CD4-positive, alpha-beta T cell treated with Interleukin-21 for 1 hour (primary cell): Measurements from ENCODE around the gene IER3.
"Not testable (repeated sequence)": the region's sequence is repeated elsewhere in the genome, so short reads cannot be mapped to it uniquely, and the experiment has no call there.

Experiments used
- DNase-seq: peaks from one replicate; pipeline ENCODE4 v3.0.0-alpha.2; 2020

IER3 gene

DNA sequence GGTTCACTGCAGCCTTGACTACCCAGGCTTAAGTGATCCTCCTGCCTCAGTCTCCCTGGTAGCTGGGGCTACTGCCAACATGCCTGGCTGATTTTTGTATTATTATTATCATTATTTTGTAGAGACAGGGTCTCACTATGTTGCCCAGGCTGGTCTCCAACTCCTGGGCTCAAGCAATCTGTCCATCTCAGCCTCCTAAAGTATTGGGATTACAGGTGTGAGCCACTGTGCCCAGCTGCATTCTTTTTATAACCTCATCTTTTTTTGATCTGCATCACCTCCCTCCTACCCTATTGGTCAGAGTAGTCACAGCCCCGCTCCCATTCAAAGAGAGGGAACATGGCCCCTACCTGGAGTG is 23.6 kb upstream of the IER3 start:
- DNase-seq, result no peak

GRCh38 chr6:30767158-30767943 is 23.0 kb upstream of the IER3 start:
- DNase-seq, result no peak

DNA sequence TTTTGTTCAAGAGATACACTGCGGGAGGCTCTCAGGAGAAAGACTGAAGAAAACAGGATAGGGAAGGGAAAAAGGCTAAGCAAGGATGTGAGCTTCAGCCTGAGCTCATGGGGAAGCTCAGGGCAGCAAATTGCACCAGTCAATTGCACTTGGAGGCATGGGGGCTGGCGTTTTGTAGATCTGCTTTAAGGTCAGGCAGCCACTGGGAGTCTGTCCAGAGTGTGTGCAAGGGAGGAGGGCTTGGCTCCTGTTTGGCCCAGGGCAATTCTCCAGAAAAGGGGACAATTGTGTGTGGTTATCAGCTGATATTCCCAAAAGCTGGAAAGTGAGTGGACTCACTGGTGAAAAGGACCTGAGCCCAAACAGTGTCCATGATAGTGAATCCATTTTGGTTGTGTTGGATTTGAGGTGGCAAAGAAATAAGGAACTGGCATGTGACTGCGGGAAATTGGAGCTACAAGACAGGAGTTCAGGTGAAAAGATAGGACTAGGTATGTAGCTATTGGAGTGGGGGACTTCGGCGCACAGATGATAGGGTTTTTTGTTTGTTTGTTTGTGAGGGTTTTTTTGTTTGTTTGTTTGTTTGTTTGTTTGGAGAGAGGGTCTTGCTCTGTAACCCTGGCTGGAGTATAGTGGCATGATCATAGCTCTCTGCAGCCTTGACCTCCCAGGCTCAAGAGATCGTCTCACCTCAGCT is 22.3 kb upstream of the IER3 start:
- no peak for DNase-seq

DNA sequence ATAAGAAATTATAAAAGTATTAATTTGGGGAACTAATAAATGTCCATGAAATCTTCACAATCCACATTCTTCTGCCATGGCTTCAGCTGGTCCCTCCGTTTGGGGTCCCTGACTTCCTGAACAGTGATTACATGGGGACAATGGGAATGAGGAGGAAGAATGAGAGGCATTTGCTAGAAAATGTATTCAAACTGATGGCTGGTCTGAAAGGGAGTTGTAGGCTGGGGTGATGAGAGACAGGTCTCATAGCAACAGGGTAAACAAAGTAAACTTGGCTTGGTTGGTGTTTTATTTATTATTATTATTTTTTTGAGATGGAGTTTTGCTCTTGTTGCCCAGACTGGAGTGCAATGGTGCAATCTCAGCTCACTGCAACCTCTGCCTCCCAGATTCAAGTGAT is 21.1 kb upstream of the IER3 start:
- not testable (repeated sequence) for DNase-seq

- DNase-seq, result not testable (repeated sequence)
Observed at GRCh38 chr6:30764490-30765043, 20.2 kb upstream of the IER3 start.

GRCh38 chr6:30763618-30764489 is 19.5 kb upstream of the IER3 start:
- DNase-seq, result no peak

DNA sequence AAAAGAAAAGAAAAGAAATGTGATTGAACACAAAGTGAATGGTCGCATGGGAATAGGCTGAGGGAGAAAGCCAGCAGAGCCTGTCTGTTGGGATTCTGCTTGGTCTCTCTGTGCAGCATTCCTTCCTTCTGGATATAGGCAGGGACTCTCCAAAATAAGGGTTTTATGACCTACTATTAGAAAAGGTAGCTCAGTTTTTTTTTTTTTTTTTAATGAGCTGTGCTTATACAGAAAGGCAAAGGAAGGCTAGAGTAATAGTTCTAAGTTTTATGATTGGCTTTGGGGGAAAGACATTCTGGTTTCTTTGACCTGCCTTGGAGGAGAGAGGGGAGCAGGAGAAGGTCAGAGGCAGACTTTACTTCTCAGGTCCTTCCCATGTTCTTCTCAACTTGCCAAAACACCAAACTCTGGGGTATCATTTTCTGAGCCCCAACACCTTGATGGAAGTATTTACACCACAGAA is 18.8 kb upstream of the IER3 start:
- no peak for DNase-seq

GRCh38 chr6:30761791-30762429 is 17.6 kb upstream of the IER3 start:
- no peak for DNase-seq

DNA sequence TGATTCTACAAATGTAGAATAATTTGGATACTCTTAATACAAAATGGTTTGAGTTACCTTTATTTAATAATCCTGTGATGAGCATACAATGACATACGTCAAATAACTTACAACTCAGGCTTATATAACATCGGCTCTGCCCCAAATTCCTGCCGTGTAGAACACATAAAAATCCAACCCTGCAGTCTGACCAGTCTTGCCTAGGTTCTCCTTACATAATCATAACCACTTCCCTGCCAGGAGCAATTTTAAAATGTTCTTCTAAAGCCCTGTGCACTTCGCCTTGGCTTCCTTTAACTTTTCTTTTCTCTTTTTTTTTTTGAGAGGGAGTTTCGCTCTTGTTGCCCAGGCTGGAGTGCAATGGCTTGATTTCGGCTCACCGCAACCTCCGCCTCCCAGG is 16.2 kb upstream of the IER3 start:
- DNase-seq, result no peak

DNA sequence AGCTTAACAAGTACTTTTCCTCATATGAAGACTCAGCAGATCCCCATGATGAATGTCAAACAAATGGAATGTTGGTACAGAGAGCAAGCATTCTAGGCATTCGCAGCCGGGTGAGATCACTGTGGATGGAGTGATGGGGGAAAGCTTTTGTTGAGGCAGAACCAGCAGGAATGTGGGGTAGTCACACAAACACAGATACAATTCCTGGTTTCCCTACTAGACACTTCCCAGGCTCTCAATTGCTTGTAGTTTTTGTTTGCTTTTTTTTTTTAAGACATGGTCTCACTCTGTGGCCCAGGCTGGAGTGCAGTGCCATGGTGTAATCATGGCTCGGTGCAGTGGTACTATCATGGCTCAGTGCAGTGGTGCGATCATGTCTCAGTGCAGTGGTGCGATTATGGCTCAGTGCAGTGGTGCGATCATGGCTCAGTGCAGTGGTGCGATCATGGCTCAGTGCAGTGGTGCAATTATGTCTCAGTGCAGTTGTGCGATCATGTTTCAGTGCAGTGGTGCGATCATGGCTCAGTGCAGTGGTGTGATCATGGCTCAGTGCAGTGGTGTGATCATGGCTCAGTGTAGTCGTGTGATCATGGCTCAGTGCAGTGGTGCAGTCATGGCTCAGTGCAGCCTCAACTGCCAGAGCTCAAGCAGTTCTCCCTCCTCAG is 15.4 kb upstream of the IER3 start:
- DNase-seq, result no peak

- DNase-seq, result no peak
Observed at GRCh38 chr6:30757261-30757904, 13.0 kb upstream of the IER3 start.

DNA sequence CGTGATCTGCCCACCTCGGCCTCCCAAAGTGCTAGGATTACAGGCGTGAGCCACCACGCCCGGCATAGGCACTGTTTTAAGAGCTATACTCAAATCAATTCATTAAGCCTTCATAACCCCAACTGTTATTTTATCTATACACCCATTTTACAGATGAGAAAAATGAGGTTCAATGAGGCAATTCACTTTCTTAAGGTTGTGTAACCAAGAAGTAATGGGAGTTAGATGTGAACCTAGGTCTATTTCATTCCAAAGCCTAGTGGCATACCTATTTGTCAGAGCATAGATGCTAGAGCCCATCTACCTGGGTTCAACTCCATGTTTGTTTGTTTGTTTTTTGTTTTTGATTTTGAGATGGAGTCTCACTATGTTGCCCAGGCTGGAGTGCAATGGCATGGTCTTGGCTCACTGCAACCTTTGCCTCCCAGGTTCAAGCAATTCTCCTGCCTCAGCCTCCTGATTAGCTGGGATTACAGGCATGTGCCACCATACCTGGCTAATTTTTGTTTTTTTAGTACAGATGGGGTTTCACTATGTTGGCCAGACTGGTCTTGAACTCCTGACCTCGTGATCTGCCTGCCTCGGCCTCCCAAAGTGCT is 12.2 kb upstream of the IER3 start:
- not testable (repeated sequence) for DNase-seq

- no peak for DNase-seq
Observed at GRCh38 chr6:30754631-30755030, 10.3 kb upstream of the IER3 start.

DNA sequence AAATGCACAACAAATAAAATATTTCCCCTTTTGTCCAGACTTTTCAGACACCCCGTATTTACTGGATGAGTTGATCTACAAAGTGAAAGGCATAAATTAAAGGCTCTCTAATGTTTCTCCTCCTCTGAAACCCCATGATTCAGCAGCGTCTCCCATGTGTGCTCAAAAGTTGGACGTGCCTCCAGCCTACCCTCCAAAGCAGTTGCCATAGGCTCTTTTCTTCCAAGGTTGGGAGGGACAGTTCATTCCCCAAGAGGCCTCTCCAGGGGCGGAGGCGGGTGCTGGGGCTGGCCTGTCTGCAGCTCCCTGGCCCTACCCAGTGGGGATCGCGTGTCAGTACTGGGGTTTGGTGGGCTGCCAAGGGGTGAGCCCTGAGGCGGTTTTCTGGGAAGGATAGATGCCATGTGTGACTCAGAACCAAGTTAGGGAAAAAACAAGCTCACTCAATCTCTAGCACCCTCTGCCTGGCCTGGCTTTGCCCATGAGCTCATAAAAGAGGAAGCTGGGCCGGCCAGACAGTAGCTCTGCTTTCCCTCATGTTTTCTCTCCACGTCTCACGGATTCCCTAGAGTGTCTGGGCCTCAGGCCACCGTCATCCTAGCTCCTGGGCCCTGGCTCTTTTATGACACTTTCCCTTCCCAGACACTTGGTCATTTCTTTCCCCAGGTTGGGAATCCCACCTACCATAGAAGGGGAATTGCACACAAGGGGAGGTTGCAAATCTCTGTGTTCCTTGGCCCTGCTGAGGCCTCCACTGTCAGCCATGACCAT is 8.0 kb upstream of the IER3 start:
- no peak for DNase-seq

GRCh38 chr6:30750379-30750668 is 6.0 kb upstream of the IER3 start:
- no peak for DNase-seq

- DNase-seq, result no peak
Observed at GRCh38 chr6:30749554-30750378, 5.4 kb upstream of the IER3 start.

DNA sequence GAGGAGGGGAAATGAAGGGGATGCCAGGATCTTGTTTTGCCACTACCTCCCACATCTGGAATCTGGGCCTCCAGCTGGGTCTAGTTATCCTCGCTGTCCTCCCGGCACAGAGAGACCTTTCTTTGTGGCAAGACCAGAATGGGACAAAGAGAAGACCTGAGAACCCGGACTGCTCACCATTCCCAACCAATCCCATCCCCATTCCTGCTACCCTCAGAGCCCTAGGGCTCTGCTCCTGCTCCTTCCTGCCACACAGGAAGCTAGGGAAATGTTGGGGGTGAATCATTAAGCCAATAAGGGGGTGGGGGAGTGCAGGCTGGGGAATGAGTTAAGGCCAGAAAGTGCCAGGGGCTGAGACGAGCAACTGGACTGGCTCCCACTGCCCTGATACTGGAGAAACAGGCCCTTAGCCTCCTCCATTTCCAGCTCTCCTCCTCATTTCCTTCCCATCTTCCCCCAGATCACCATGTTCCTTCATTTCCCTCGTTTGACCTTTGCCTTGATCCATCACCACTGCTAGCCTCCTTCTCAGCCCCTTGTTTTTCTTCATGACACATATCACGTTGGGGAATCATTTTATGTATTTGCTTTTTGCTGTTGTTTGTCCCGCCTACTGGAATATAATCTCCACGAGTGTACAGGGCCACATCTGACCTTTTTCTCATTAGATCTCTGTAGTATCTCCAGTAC is 4.6 kb upstream of the IER3 start:
- no peak for DNase-seq

DNA sequence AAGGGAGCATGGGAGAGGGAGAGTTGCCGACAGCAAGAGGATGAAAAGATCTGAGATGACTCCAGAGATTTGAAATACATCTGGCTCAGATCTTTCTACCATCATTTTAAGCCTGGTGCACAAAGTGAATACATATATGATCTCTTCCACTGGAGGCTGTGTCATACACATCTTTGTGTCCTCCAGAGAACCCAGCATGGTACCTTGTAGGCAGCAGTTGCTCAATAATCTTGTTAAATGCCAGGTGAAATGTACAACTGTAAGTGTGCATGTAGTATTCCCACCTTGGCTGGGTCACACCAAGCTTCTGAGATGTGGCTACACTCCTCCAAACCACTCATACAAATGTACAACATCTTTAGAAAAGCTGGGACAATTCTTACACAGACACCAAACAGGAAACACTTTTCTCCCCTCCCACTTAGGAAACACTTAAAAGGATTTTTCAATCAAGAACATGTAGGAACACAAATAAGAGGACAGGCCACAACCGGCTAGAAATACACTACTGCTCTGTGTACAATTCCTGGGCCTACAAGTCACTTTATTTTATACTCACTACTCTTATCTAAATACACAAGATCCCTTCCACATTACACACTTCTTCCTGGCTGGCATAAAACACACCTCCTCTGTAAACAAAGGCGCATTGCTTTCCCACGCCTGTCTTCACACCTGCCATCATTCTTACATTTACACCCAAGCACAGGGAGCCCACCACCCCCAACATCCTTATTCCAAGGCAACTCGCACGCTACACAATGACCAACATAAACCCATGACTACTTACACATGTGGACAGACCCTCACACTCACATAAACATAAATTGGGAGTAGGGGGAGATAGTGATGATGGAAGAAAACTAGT is 3.8 kb upstream of the IER3 start:
- no peak for DNase-seq
